Activated CD8-positive, alpha-beta memory T cell treated with anti-CD3 and anti-CD28 coated beads, Interleukin-2, amount 10 ng/mL, durations not matched to agents 7 days and 5 days (primary cell): Measurements from ENCODE around the gene PSTPIP1. TPM values are rescaled to one million over a fixed set of nuclear protein-coding genes. Genes with fewer than 3 reads are reported as not detected.

Experiments
- ATAC-seq: fragments of 150-1000 bp; cut with Tn5 transposase; one replicate; pipeline ENCODE4 v1.10.0; 2021; ENCODE audit warnings: moderate library complexity
- CTCF ChIA-PET: fragments of 350-600 bp; sonication (Branson Sonifier 250); formaldehyde crosslinking; loops from one replicate; lab custom pipeline; 2021; ENCODE audit warnings: antibody characterized with exemption; lab: Charles Lee
- DNase-seq: peaks from one replicate; pipeline ENCODE4 v3.0.0-alpha.2; 2020
- H3K27ac Mint-ChIP-seq: one replicate; pipeline ENCODE4 v1.8.0; 2021; ENCODE audit warnings: mild to moderate bottlenecking, mixed read lengths
- H3K27me3 Mint-ChIP-seq: one replicate; pipeline ENCODE4 v1.8.0; 2021; ENCODE audit warnings: mixed read lengths
- H3K36me3 Mint-ChIP-seq: one replicate; pipeline ENCODE4 v1.8.0; 2021; ENCODE audit warnings: mild to moderate bottlenecking, mixed read lengths
- H3K4me1 Mint-ChIP-seq: one replicate; pipeline ENCODE4 v1.8.0; 2021; ENCODE audit warnings: mixed read lengths
- H3K4me3 Mint-ChIP-seq: one replicate; pipeline ENCODE4 v1.8.0; 2021; ENCODE audit warnings: mild to moderate bottlenecking, moderate library complexity, mixed read lengths
- H3K9me3 Mint-ChIP-seq: one replicate; pipeline ENCODE4 v1.8.0; 2022; ENCODE audit warnings: low read depth, mixed read lengths
- total RNA-seq, 2 experiments: library from RNA; stranded (reverse); gene quantifications; one replicate each; pipeline ENCODE4 v1.2.3, GENCODE V29; 2021

The PSTPIP1 gene
- total RNA-seq, 2 experiments from 2014 or later = 157 to 255 TPM

DNA sequence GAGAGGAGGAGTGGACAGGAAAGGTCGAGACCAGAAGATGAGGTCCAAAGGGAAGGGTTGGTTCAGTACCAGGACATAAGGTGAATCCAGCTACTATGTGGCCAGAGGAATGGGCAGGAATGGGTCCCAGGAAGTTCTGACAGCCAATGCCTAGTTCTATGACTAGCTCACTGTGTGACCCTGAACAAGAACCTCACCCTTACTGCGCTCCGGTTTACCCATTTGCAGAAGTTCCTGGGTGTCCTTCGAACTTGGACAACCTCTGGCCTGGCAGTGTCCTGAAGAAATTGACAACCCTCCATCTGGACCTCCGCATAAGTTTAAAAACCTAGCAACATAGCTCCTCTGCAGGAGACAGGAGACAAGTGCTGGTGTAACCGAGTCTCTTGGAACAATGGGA, 12.2 kb upstream of the PSTPIP1 start:
- no peak overlapping the region for H3K4me3 Mint-ChIP-seq
- peaks cover 4% of the 10 kb centered on the region for H3K9me3 Mint-ChIP-seq
- CTCF ChIA-PET = interaction anchor here (0.9 to 4.3 kb wide), 5 partner anchors 10 to 560 kb away, joined by 3 to 16 read pairs (median 4); no protein-coding TSS in a partner anchor
- no peak for DNase-seq
- H3K27me3 Mint-ChIP-seq = no peaks in the 10 kb centered on the region
- H3K36me3 Mint-ChIP-seq = peaks cover 8% of the 10 kb centered on the region
- ATAC-seq = no peak
- H3K27ac Mint-ChIP-seq = peak overlapping the region; percentile 61
- peaks cover 42% of the 10 kb centered on the region for H3K4me1 Mint-ChIP-seq

DNA sequence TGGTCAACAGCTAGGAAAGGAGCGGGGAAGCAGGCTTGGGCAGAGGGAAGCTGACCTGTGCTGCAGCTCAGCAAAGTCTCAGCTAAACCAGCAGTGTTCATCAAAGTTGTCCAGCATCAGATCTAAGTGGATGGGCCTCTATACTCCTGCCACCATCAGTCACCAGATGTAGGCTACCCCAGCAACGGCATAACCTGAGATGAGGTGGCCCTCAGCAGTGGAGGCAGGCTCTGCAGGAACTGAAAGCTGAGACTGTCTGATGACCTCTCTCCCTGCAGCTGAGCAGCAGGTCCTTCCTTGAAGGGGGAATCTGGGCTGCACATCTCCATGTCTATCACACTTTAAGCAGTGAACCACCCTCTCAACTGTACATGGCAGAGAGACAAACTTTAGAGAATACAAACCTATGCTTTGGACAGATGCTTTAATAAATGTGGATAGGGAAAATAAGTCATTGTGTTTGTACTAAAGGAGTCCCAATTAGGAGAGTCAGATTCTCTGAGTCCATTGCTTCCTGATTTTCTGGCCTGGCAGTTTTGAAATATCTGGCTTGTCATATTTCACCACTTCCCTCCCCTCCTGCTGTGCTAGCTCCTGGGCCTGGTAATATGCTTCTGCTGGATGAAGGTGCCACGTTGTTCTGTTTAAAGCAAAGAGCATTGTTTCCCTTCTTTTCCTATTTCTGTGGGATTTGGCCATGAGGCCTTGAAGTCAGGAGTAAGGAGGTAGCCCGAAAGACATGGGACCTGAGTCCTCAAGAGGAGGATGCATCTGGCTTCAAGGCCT, 11.1 kb upstream of the PSTPIP1 start:
- H3K36me3 Mint-ChIP-seq = peaks cover 2% of the 10 kb centered on the region
- no peaks in the 10 kb centered on the region for H3K27me3 Mint-ChIP-seq
- CTCF ChIA-PET = interaction anchor here (0.9 to 4.3 kb wide), 4 partner anchors 9 to 559 kb away, joined by 3 to 16 read pairs (median 4); no protein-coding TSS in a partner anchor
- H3K4me1 Mint-ChIP-seq = peaks cover 46% of the 10 kb centered on the region
- DNase-seq (no peak), ATAC-seq (no peak)
- H3K9me3 Mint-ChIP-seq = peaks cover 2% of the 10 kb centered on the region
- H3K27ac Mint-ChIP-seq = no peak overlapping the region
- no peak overlapping the region for H3K4me3 Mint-ChIP-seq

DNA sequence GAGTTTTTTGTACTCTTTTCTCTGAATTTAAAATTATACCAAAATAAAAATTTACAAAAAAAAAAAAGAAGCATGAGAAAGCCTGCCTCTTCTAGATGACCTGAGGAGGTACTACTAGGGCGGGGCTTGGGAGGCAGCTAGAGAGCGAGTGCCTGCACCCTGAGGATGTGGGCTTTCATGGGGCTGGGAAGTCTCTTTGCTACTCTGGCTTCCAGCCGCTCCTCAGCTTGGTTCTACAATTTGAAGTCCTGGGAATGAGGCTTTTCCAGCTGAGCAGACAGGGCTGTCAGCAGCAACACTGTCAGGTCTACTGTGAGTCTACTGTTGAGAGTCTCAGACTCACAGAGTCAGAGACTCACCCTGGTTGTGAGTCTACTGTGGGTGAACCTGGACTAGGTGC, 8.2 kb upstream of the PSTPIP1 start:
- H3K27ac Mint-ChIP-seq = peak overlapping the region; percentile 100
- no peaks in the 10 kb centered on the region for H3K27me3 Mint-ChIP-seq
- no peak overlapping the region for H3K4me3 Mint-ChIP-seq
- peaks cover 60% of the 10 kb centered on the region for H3K4me1 Mint-ChIP-seq
- no peaks in the 10 kb centered on the region for H3K9me3 Mint-ChIP-seq
- CTCF ChIA-PET = interaction anchor here (0.7 to 4.5 kb wide), 8 partner anchors 9 to 47 kb away, joined by 4 to 29 read pairs (median 12); partner anchors contain the start of gene PSTPIP1
- peak; percentile 67 for DNase-seq
- H3K36me3 Mint-ChIP-seq = no peaks in the 10 kb centered on the region
- ATAC-seq = peak; percentile 35

DNA sequence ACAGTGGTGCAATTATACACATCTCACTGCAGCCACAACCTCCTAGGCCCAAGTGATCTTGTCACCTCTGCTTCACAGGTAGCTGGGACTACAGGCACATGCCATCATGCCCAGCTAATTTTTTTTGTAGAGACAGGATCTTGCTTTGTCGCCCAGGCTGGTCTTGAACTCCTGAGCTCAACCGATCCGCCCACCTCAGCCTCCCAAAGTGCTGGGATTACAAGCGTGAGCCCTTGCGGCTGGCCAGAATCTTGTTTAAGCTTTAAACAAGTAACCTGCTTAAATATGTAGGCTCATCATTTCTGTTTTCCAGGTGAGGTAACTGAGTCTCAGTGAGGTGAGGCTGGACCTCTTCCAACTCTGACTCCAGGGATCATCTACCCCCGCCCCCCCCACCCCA, 7.7 kb upstream of the PSTPIP1 start:
- DNase-seq (peak; percentile 40), ATAC-seq (peak; percentile 4)
- H3K36me3 Mint-ChIP-seq = no peaks in the 10 kb centered on the region
- no peaks in the 10 kb centered on the region for H3K27me3 Mint-ChIP-seq
- H3K9me3 Mint-ChIP-seq = no peaks in the 10 kb centered on the region
- peak overlapping the region; percentile 100 for H3K27ac Mint-ChIP-seq
- peaks cover 59% of the 10 kb centered on the region for H3K4me1 Mint-ChIP-seq
- CTCF ChIA-PET = interaction anchor here (0.7 to 4.5 kb wide), 10 partner anchors 9 to 343 kb away, joined by 4 to 29 read pairs (median 9); partner anchors contain the start of gene PSTPIP1
- no peak overlapping the region for H3K4me3 Mint-ChIP-seq

DNA sequence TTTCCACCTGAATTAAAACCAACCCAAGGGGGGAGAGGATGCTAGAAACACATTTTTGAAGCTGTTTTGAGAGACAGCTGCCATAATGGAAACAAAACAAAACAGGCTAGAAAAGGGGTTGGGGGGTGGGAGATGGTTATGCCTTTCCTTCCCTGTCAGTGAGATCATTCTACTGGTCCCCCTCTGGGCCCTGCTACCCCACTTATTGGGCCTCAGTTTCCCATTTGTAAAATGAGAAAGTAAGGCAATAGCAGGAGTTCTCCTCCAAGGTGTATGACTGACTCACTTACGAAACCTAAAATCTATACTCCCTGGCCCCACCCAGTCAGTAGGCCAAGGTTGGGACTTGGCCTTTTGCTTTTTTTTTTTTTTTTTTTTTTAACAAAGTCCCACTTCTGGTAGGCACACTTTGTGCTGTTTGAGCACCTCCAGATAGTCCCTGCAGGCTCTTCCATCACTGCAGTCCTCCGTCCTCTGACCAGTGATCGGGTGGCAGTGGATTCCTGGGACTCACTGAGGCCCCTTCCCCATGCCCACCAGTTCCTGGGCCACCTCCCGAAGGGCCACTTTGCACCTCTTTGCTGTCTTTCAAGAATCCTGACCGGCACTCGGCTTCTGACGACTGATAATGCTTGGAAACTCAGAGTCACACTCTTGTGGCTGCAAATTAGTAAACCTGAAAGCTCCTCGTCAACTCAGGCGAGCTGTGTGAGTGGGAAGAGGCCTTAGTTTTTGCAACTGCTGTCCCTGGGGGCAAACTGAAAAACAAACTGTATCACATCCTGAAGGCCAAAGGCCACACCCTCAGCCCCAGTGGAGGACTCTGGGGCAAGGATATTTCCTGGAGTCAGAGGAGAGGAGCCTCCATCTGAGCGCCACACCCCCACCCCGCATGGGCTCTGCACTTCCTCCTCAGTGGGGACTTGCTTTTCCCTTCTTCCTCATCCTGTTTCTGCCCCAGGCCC, 6.7 kb upstream of the PSTPIP1 start:
- Mint-ChIP-seq H3K9me3 (no peaks in the 10 kb centered on the region), H3K27ac (peak overlapping the region; percentile 100), H3K4me3 (peak overlapping the region; percentile 49), H3K4me1 (peaks cover 60% of the 10 kb centered on the region), H3K36me3 (no peaks in the 10 kb centered on the region), H3K27me3 (no peaks in the 10 kb centered on the region)
- CTCF ChIA-PET = interaction anchor here (0.7 to 4.5 kb wide), 12 partner anchors 8 to 555 kb away, joined by 3 to 29 read pairs (median 8); partner anchors contain the start of gene PSTPIP1
- ATAC-seq (peak; percentile 90), DNase-seq (peak; percentile 93)

DNA sequence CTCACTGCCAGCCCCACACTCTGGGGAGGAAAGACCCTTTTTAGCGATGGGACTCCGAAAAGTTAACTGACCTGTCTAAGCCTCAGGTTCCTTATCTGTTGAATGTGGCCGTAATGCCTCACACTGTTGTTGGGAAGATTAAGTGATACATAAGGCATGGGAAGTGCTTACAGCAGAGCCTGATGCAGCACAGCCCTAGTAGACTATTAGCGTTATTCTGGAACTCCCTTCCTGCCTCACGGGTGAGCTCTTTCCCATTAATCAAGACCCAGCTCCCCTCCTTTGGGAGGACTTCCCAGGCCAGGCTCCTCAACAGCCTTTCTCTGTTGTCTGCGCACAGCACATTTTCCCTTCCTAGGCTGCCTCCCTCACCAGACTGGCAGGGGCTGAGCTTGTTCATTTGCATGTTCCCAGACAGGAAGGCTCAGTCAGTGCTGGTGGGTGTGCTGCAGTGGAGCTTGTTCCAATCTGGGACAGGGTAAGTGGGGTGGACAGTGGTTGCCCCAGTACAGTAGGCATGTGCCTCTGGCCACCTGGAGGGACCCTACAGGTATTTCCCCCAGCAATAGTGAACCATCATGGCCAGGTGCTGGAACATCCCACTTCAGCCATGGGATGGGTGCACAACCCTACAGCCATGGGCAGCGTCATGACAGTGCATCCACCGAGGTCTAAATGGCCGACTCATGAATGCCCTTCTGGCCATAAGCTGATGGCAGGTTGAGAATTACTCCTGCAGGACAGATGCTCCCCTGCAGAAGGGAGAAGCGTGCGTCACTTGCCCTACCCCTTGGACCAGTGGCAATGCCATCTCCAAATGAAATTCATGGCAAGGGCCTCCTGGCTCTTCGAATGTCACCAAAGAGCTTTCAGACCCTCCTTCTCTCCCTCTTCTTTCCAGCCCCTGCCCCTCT, 5.8 kb upstream of the PSTPIP1 start:
- Mint-ChIP-seq H3K9me3 (no peaks in the 10 kb centered on the region), H3K4me1 (peaks cover 64% of the 10 kb centered on the region), H3K27ac (peak overlapping the region; percentile 100), H3K36me3 (no peaks in the 10 kb centered on the region), H3K4me3 (peak overlapping the region; percentile 49), H3K27me3 (no peaks in the 10 kb centered on the region)
- DNase-seq (peak; percentile 44), ATAC-seq (peak; percentile 5)
- CTCF ChIA-PET = interaction anchor here (0.9 to 4.5 kb wide), 12 partner anchors 7 to 554 kb away, joined by 3 to 29 read pairs (median 6); partner anchors contain the start of gene PSTPIP1

DNA sequence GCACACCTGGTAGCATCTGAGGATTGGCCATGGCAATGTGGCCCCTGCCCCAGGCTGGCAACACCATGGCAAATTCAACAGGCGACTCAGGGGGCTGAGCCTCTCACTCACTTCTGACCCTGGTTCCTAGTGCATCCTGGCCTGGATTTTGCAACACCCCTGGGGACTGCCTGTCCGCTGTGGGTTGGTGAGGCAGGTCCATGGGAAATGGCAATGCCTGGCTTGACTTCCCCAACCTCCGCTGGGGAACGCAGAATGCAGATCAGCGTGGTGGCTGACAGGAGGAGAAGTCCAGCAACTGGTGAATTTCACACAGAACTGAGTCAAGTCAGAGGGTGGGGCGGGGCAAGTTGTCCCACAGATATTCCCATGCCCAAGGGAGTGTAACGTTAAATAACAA, 3.9 kb upstream of the PSTPIP1 start:
- no peaks in the 10 kb centered on the region for H3K27me3 Mint-ChIP-seq
- H3K4me3 Mint-ChIP-seq = no peak overlapping the region
- no peak for ATAC-seq
- H3K9me3 Mint-ChIP-seq = no peaks in the 10 kb centered on the region
- CTCF ChIA-PET = interaction anchor here (1.7 kb wide), 1 partner anchor 18 kb away, joined by 4 read pairs; no protein-coding TSS in a partner anchor
- peak; percentile 36 for DNase-seq
- H3K4me1 Mint-ChIP-seq = peaks cover 64% of the 10 kb centered on the region
- H3K27ac Mint-ChIP-seq = no peak overlapping the region
- peaks cover 11% of the 10 kb centered on the region for H3K36me3 Mint-ChIP-seq

DNA sequence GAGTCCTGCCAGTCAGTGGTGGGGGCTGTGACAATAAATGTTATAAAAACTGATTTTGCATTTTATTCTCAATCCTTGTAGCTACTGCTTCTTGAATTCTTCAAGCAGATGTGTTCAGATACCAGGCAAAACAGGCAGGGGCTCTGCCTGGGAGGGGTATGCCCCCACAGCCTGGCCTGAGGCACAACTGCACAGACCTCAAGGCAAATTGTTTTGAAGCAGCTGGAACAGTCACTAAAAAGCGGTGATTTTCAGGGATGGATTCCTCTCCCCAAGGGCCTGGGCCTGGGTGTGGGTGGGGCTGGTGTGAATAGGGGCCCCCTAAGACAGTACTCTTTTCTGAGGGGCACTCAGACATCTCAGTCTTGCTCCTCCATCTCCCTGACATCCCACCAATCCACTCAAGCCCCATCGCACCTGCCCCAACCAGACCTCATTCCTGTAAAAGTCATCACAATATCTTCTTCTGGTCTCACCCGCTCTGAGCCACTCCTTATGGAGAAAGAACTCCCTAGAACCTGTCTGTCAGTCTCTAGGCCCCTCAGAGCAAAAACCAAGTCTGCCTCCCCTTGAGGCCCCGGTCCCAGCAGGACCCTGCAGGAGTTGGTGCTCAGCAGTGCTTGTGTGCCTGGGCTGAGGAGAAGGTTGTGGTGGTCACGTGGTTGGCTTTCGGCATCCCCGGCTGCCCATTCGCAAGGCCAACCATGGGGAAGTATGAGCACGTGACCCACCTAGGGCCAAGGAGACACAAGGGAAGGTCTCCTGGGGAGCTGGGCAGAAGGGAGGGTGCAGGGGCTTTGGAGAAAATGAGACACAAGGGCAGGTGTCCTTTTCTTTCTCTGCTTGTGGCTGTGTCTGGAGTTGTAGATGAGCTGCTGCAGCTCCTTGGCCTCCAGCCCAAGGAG, 2.9 kb upstream of the PSTPIP1 start:
- peaks cover 61% of the 10 kb centered on the region for H3K4me1 Mint-ChIP-seq
- no peak overlapping the region for H3K4me3 Mint-ChIP-seq
- CTCF ChIA-PET = interaction anchor here (0.6 to 1.7 kb wide), 2 partner anchors 14 to 19 kb away, joined by 4 read pairs; no protein-coding TSS in a partner anchor
- peak overlapping the region; percentile 55 for H3K27ac Mint-ChIP-seq
- no peaks in the 10 kb centered on the region for H3K27me3 Mint-ChIP-seq
- H3K9me3 Mint-ChIP-seq = no peaks in the 10 kb centered on the region
- peak; percentile 30 for DNase-seq
- no peak for ATAC-seq
- peaks cover 14% of the 10 kb centered on the region for H3K36me3 Mint-ChIP-seq

DNA sequence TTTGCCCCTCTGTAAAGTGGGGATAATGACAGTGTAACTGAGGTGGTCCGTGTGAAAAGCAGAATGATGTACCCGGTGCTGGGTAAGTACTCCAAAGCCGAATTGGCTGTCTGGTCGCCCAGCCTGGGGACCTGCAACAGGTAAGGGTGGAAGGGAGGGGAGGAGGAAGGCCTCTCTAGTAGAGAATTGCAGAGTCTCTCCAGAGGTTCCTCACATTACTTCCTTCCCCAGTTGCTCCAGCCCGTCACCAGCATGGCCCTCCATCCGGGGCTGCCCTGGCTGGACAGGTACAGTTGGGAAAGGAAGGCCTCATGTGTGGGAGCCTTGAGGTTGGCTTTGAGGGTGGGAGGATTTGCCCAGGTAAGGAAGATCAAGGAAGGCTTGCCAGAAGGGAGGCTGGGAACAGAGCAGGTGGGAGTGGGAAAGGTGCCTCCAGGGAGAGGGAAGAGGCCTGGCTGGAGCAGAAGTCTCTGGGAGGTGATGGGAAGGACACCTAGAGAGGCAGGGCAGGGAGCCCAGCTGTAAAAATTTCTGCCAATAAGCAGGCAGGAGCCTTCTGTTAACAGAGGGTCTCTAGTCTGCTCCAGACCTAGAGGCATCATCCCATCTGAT, 1.7 kb upstream of the PSTPIP1 start:
- Mint-ChIP-seq H3K4me1 (peaks cover 61% of the 10 kb centered on the region), H3K36me3 (peaks cover 21% of the 10 kb centered on the region), H3K9me3 (no peaks in the 10 kb centered on the region), H3K4me3 (no peak overlapping the region), H3K27me3 (no peaks in the 10 kb centered on the region), H3K27ac (peak overlapping the region; percentile 98)
- no peak for ATAC-seq
- CTCF ChIA-PET = interaction anchor here (1.7 to 9.0 kb wide), 5 partner anchors 10 to 29 kb away, joined by 6 to 103 read pairs (median 31); no protein-coding TSS in a partner anchor
- DNase-seq = peak; percentile 38

DNA sequence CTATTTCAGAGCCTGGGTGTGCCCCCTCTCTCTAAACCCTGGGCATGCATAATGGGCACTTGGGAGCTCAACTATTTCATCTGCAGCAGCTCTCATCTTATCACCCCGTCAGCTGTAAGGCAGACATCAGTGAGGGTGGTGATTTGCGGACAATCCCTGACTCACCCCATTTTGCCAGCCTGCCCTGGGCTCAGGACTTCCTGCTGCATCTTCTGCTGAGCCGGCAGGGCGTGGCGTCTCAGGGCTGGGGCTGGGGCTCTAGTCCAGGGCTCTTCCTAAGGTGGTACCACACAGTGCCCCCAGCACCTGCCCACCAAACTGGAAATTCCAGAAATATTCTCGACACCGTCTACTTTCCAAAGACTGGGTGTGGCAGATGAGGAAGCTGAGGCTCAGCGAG, 925 bp upstream of the PSTPIP1 start:
- H3K36me3 Mint-ChIP-seq = peaks cover 26% of the 10 kb centered on the region
- DNase-seq (peak; percentile 82), ATAC-seq (peak; percentile 41)
- peak overlapping the region; percentile 98 for H3K27ac Mint-ChIP-seq
- H3K9me3 Mint-ChIP-seq = no peaks in the 10 kb centered on the region
- CTCF ChIA-PET = interaction anchor here (0.6 to 9.0 kb wide), 8 partner anchors 9 to 1275 kb away, joined by 3 to 103 read pairs (median 12); no protein-coding TSS in a partner anchor
- H3K4me1 Mint-ChIP-seq = peaks cover 61% of the 10 kb centered on the region
- H3K27me3 Mint-ChIP-seq = no peaks in the 10 kb centered on the region
- peak overlapping the region; percentile 97 for H3K4me3 Mint-ChIP-seq

DNA sequence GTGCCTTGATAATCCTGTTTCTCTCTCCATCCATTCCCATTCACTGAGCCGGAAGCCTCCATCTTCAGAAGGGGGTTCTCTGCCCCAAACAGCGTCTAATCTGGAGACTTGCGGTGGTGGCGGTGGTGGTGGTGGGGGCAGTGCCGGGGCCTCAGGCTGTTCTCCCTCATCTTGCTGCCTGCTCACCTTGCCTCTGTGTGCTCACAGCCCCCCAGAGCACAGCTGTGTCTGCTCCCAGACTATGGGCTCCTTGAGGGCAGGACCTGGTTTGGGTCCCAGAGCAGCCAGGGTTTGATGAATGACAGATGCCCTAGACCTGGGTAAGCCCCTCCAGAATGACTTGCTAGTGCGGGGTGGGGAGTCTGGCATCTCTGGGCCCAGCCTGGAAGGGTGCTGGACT, 430 bp upstream of the PSTPIP1 start:
- H3K36me3 Mint-ChIP-seq = peaks cover 31% of the 10 kb centered on the region
- H3K9me3 Mint-ChIP-seq = no peaks in the 10 kb centered on the region
- peak overlapping the region; percentile 97 for H3K4me3 Mint-ChIP-seq
- H3K27ac Mint-ChIP-seq = peak overlapping the region; percentile 98
- peak; percentile 16 for ATAC-seq
- CTCF ChIA-PET = interaction anchor here (0.6 to 9.0 kb wide), 10 partner anchors 7 to 1275 kb away, joined by 3 to 103 read pairs (median 10); no protein-coding TSS in a partner anchor
- peak; percentile 69 for DNase-seq
- H3K4me1 Mint-ChIP-seq = peaks cover 62% of the 10 kb centered on the region
- H3K27me3 Mint-ChIP-seq = no peaks in the 10 kb centered on the region
